PC-9 (cell line): ENCODE results near the gene KCNC1.

Experiments
- CTCF ChIP-seq: fragments of 200-600 bp; sonication (generic); conservative IDR thresholded peaks from 2 replicates; pipeline ENCODE4 v1.6.1; 2017; ENCODE audit warnings: mixed run types, antibody characterized with exemption, mild to moderate bottlenecking, moderate library complexity
- EZH2 ChIP-seq: fragments of 200-600 bp; sonication (generic); IDR thresholded peaks from 2 replicates; pipeline ENCODE4 v1.8.0; 2017; ENCODE audit warnings: antibody characterized with exemption, low read depth

DNA sequence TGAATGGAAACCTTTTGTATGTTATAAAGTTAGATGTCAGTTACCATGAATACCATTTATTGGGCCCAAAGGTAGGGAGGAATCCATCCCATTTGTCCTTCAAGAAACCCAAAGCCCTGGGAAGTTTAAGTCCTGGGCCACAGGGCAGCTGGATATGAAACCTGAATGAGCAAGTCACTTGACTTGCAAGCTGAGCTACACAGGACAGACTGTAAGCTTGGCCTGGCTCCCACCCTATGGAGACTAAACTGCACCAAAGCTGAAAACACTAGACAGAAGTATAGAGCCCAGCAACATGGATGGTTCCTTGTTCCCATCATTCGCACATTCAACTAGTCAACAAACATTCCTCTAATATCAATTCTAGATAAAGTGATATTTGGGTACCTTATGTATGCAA lies 71.3 kb downstream of the KCNC1 start:
- TF ChIP-seq CTCF = no peak
- TF ChIP-seq EZH2 = no peak
